Parathyroid adenoma (tissue), 2 donors: ENCODE data around the gene GAS1.

Source experiments
- H2AFZ ChIP-seq: fragments of 300-600 bp; sonication (generic); one replicate; pipeline ENCODE4 v1.7.0; 2017; ENCODE audit warnings: antibody characterized with exemption, mild to moderate bottlenecking
- H3K27ac ChIP-seq: fragments of 300-600 bp; sonication (generic); one replicate; pipeline ENCODE4 v1.7.0; 2017
- H3K27me3 ChIP-seq: fragments of 300-600 bp; sonication (generic); one replicate; pipeline ENCODE4 v1.7.0; 2017; ENCODE audit warnings: low read length; ENCODE audit not compliant: control insufficient read depth, insufficient read depth
- H3K36me3 ChIP-seq: fragments of 300-600 bp; sonication (generic); one replicate; pipeline ENCODE4 v1.7.0; 2017; ENCODE audit warnings: low read length; ENCODE audit not compliant: control insufficient read depth, insufficient read depth
- H3K4me1 ChIP-seq: fragments of 300-600 bp; sonication (generic); one replicate; pipeline ENCODE4 v1.7.0; 2017; ENCODE audit warnings: control low read depth
- H3K4me2 ChIP-seq: fragments of 300-600 bp; sonication (generic); one replicate; pipeline ENCODE4 v1.7.0; 2017; ENCODE audit warnings: low read length
- H3K4me3 ChIP-seq: fragments of 300-600 bp; sonication (generic); one replicate; pipeline ENCODE4 v1.7.0; 2017; ENCODE audit warnings: low read depth, low read length
- H3K79me2 ChIP-seq: fragments of 300-600 bp; sonication (generic); one replicate; pipeline ENCODE4 v1.7.0; 2017; ENCODE audit warnings: control low read depth
- H3K9ac ChIP-seq: fragments of 300-600 bp; sonication (generic); one replicate; pipeline ENCODE4 v1.7.0; 2017; ENCODE audit warnings: mild to moderate bottlenecking
- H3K9me3 ChIP-seq: fragments of 300-600 bp; sonication (generic); one replicate; pipeline ENCODE4 v1.7.0; 2017; ENCODE audit warnings: low read length; ENCODE audit not compliant: control insufficient read depth
- CTCF ChIP-seq: fragments of 300-600 bp; sonication (generic); IDR thresholded peaks from one replicate; pipeline ENCODE4 v1.7.0; 2017; ENCODE audit warnings: antibody characterized with exemption, mild to moderate bottlenecking
- donor health status: primary hyperparathyroidism.

GAS1 gene

GRCh38 chr9:86941197-86941596, 6.1 kb downstream of the GAS1 start:
- no peaks in the 10 kb centered on the region for H3K36me3 ChIP-seq
- H3K4me2 ChIP-seq: no peak overlapping the region
- no peaks in the 10 kb centered on the region for H3K9me3 ChIP-seq
- H3K27me3 ChIP-seq: no peaks in the 10 kb centered on the region
- no peak overlapping the region for H2AFZ ChIP-seq
- no peak overlapping the region for H3K4me3 ChIP-seq
- H3K4me1 ChIP-seq: no peaks in the 10 kb centered on the region
- no peak overlapping the region for H3K9ac ChIP-seq
- H3K27ac ChIP-seq: no peak overlapping the region
- no peaks in the 10 kb centered on the region for H3K79me2 ChIP-seq
- TF ChIP-seq CTCF: no peak

GRCh38 chr9:86940774-86941173, 6.5 kb downstream of the GAS1 start:
- Histone ChIP-seq H3K9ac (no peak overlapping the region), H3K79me2 (no peaks in the 10 kb centered on the region), H2AFZ (no peak overlapping the region), H3K9me3 (no peaks in the 10 kb centered on the region), H3K4me2 (no peak overlapping the region), H3K4me1 (no peaks in the 10 kb centered on the region), H3K4me3 (no peak overlapping the region), H3K36me3 (no peaks in the 10 kb centered on the region), H3K27me3 (no peaks in the 10 kb centered on the region), H3K27ac (no peak overlapping the region)
- TF ChIP-seq CTCF: no peak

- H3K9ac ChIP-seq: no peak overlapping the region
These were observed 7.4 kb downstream of the GAS1 start for GRCh38 chr9:86939891-86940290.

GRCh38 chr9:86939321-86939720, 8.0 kb downstream of the GAS1 start:
- no peak overlapping the region for H3K4me3 ChIP-seq
- H3K9ac ChIP-seq: no peak overlapping the region
- H3K4me1 ChIP-seq: no peaks in the 10 kb centered on the region
- no peaks in the 10 kb centered on the region for H3K27me3 ChIP-seq
- no peaks in the 10 kb centered on the region for H3K9me3 ChIP-seq
- H2AFZ ChIP-seq: no peak overlapping the region
- H3K4me2 ChIP-seq: no peak overlapping the region
- no peak for TF ChIP-seq CTCF
- H3K36me3 ChIP-seq: no peaks in the 10 kb centered on the region
- no peaks in the 10 kb centered on the region for H3K79me2 ChIP-seq
- no peak overlapping the region for H3K27ac ChIP-seq

More at GRCh38 chr9:86939891-86940290, 7.4 kb downstream of the GAS1 start:
- Histone ChIP-seq H3K9me3 (no peaks in the 10 kb centered on the region), H3K4me2 (no peak overlapping the region), H3K4me1 (no peaks in the 10 kb centered on the region), H3K27ac (no peak overlapping the region), H2AFZ (no peak overlapping the region), H3K27me3 (no peaks in the 10 kb centered on the region), H3K36me3 (no peaks in the 10 kb centered on the region), H3K79me2 (no peaks in the 10 kb centered on the region), H3K4me3 (no peak overlapping the region)
- no peak for TF ChIP-seq CTCF

GRCh38 chr9:86938780-86939179, 8.5 kb downstream of the GAS1 start:
- no peak overlapping the region for H3K9ac ChIP-seq

More at GRCh38 chr9:86938780-86939179, 8.5 kb downstream of the GAS1 start:
- H3K9me3 ChIP-seq: no peaks in the 10 kb centered on the region
- no peak overlapping the region for H2AFZ ChIP-seq
- no peaks in the 10 kb centered on the region for H3K27me3 ChIP-seq
- H3K27ac ChIP-seq: no peak overlapping the region
- no peak for TF ChIP-seq CTCF
- H3K79me2 ChIP-seq: no peaks in the 10 kb centered on the region
- no peaks in the 10 kb centered on the region for H3K4me1 ChIP-seq
- no peaks in the 10 kb centered on the region for H3K36me3 ChIP-seq
- no peak overlapping the region for H3K4me2 ChIP-seq
- H3K4me3 ChIP-seq: no peak overlapping the region
